Measurements from ENCODE around the gene GTF2I.
"Not testable (repeated sequence)": the region's sequence is repeated elsewhere in the genome, so short reads cannot be mapped to it uniquely, and the experiment has no call there.

Gene GTF2I

DNA sequence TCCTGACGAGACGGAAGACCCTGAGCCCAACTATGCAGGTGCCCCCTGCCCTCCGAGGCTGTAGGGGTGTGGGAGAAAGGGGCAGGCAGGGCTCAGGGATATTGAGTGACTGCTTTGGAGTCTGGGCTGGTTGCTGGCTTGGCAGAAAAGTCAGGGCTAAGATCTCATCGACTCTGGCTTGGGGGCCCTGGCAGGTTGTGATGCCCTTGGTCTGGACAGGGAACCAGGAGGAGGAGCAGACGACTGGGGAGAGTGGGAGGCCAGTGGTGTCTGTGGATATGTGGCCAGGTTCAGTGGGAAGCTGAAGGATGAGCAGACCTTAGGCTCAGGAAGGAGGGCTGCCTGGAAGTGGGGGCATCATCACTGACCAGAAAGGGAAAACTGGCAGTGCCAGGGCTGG, 126.1 kb downstream of the GTF2I start:
- DNase-seq, result not testable (repeated sequence)

DNA sequence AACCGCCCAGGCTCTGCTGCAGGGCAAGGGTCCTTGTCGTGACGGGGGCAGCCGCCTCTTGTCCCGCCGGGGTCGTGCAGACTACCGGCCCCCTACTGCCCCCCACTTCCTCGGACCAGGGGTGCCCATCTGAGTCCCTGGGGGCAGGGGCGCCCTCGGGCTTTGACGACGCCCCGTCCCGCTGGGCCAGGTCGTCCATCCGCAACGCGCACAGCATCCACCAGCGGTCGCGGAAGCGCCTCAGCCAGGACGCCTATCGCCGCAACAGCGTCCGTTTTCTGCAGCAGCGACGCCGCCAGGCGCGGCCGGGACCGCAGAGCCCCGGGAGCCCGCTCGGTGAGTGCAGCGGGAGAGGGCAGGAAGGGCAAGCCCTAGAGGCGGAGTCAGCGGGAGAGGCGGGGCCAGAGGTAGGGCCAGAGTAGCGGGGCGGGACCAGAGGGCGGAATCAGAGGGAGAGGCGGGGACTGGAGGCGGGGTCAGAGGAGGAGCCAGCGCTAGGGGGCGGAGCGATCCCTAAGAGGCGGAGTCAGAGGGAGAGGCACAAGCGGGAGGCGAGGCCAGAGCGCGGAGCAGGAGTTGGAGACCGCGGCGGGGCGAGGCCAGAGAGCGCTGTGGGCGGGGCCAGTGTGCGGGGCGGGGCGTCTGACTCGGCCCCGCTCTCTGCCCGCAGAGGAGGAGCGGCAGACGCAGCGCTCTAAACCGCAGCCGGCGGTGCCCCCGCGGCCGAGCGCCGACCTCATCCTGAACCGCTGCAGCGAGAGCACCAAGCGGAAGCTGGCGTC, 131.0 kb downstream of the GTF2I start:
- peak; percentile 87 for DNase-seq

DNA sequence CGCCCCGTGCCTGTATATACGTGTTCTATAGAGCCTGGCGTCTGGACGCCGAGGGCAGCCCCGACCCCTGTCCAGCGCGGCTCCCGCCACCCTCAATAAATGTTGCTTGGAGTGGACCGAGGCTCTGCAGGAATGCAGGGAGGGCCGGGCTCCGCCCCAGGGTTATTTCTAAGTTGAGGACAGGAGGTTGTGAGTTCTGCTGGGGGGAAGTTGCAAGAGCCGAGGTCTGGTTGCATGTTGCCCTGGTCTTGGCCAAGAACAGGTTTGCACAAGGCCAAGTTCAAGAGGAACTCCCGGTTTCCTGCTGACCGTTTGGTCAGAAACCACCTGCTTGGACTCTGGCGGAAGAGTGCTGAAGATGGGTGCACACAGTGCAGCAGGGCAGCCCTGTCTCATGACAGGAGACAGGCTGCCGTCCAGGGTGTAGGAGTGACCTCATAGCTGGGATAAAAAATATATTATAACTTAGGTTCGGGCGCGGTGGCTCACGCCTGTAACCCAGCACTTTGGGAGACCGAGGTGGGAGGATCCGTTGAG, 131.8 kb downstream of the GTF2I start:
- DNase-seq, result not testable (repeated sequence)

DNA sequence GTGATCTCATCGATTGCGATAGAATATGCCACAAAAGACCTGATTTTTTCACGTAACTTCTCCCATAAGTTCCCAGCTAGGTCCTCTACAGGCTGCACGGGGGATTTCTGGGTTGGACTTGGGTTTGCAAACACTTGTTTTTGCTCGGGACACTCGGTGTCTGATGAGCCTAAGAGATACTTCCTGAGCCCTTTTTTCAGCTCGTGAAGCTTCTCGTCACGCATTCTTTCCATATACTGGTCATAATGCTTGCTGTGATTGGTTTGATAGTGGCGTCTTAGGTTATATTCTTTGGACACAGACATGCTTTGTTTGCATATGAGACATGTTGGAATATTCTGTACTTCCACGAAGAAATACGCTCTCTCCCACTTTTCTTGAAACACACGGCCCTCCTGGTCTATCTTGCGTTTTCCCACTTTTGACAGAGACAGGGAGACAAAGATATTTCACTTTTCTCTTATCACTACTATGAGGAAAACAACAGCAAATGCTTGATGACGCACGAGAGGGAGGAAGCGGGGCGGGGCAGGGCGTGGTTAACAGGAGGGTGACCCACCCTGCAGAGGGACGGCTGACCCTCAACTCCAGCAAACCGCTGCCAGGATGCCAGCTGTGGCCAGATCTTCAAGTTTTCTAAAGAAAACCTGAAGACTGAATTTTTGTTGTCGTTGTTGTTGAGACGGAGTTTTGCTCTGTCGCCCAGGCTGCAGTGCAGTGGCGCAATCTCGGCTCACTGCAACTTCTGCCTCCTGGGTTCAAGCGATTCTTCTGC, 140.5 kb downstream of the GTF2I start:
- not testable (repeated sequence) for DNase-seq

DNA sequence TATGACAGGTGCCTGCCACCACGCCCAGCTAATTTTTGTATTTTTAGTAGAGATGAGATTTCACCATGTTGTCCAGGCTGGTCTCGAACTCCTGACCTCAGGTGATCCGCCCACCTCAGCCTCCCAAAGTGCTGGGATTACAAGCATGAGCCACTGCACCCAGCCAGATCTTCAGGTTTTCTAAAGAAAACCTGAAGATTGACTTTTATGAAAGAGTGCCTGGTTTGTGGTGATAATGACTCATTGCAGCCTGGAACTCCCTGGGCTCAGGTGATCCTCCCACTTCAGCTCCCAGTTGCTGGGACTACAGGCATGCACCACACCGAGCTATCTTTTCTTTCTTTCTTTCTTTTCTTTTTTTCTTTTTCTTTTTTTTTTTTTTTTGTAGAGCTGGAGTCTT, 141.1 kb downstream of the GTF2I start:
- not testable (repeated sequence) for DNase-seq

Measured in hematopoietic multipotent progenitor cell treated with erythropoietin and hydrocortisone succinate and interleukin-3 and kit ligand, for 6 days (in vitro differentiated cells).